ENCODE results near the gene SLC66A2. TPM values are rescaled to one million over a fixed set of nuclear protein-coding genes. Genes with fewer than 3 reads are reported as not detected.
"Not testable (repeated sequence)": the region's sequence is repeated elsewhere in the genome, so short reads cannot be mapped to it uniquely, and the experiment has no call there.

The SLC66A2 gene
- polyA plus RNA-seq (2013, experiment 1 of 2; ENCODE audit: insufficient read length) = 30.0 TPM
- polyA plus RNA-seq (2013, experiment 2 of 2; ENCODE audit: insufficient read length) = 29.4 TPM

GRCh38 chr18:79951545-79952455 is at the start of gene SLC66A2:
TSS of gene SLC66A2 (minus strand) at chr18:79951653. CDS start at chr18:79950926, 727 bp downstream.
- DNase-seq = peak; percentile 89

GRCh38 chr18:80000877-80001276 is 49.4 kb upstream of the SLC66A2 start:
- no peak for DNase-seq

- not testable (repeated sequence) for DNase-seq
Measured at GRCh38 chr18:79999701-80000100, 48.2 kb upstream of the SLC66A2 start.

GRCh38 chr18:79991494-79991893 is 40.0 kb upstream of the SLC66A2 start:
- peak; percentile 12 for DNase-seq

- no peak for DNase-seq
Measured at GRCh38 chr18:79989195-79989497, 37.7 kb upstream of the SLC66A2 start.

GRCh38 chr18:79988451-79989194 is 37.2 kb upstream of the SLC66A2 start, which contains the start of gene TXNL4A:
TSS of gene TXNL4A (minus strand) at chr18:79988563. CDS start at chr18:79988392, 171 bp downstream.
- DNase-seq = peak; percentile 91

GRCh38 chr18:79988071-79988450 is 36.6 kb upstream of the SLC66A2 start:
- peak; percentile 43 for DNase-seq

- no peak for DNase-seq
Measured at GRCh38 chr18:79987566-79987965, 36.1 kb upstream of the SLC66A2 start.

GRCh38 chr18:79986726-79987125 is 35.3 kb upstream of the SLC66A2 start:
- no peak for DNase-seq

- no peak for DNase-seq
Measured at GRCh38 chr18:79985172-79985571, 33.7 kb upstream of the SLC66A2 start.

- no peak for DNase-seq
Measured at GRCh38 chr18:79983793-79984192, 32.3 kb upstream of the SLC66A2 start.

- no peak for DNase-seq
Measured at GRCh38 chr18:79983253-79983652, 31.8 kb upstream of the SLC66A2 start.

GRCh38 chr18:79982736-79983135 is 31.3 kb upstream of the SLC66A2 start:
- no peak for DNase-seq

- no peak for DNase-seq
Measured at GRCh38 chr18:79980585-79980984, 29.1 kb upstream of the SLC66A2 start.

GRCh38 chr18:79979843-79980242 is 28.4 kb upstream of the SLC66A2 start:
- no peak for DNase-seq

GRCh38 chr18:79975985-79976680 is 24.7 kb upstream of the SLC66A2 start:
- DNase-seq = no peak

GRCh38 chr18:79975043-79975442 is 23.6 kb upstream of the SLC66A2 start:
- no peak for DNase-seq

GRCh38 chr18:79974025-79974654 is 22.7 kb upstream of the SLC66A2 start:
- DNase-seq = no peak

GRCh38 chr18:79973517-79973916 is 22.1 kb upstream of the SLC66A2 start:
- no peak for DNase-seq

GRCh38 chr18:79972720-79973119 is 21.3 kb upstream of the SLC66A2 start:
- no peak for DNase-seq

- DNase-seq = no peak
Measured at GRCh38 chr18:79971986-79972385, 20.5 kb upstream of the SLC66A2 start.

- no peak for DNase-seq
Measured at GRCh38 chr18:79971211-79971952, 19.9 kb upstream of the SLC66A2 start.
